ENCODE data around the gene ELL2. TPM values are rescaled to one million over a fixed set of nuclear protein-coding genes. Genes with fewer than 3 reads are reported as not detected.
"Not testable (repeated sequence)": the region's sequence is repeated elsewhere in the genome, so short reads cannot be mapped to it uniquely, and the experiment has no call there.

The ELL2 gene
- total and polyA plus RNA-seq, 9 of the 15 experiments (the other 6 are each of a cell fraction or from before 2014, with no cell fraction given): 4.3 to 18.3 (median 14.5) TPM

GRCh38 chr5:95852567-95852966 is 109.1 kb downstream of the ELL2 start:
- Histone ChIP-seq H3K79me2 (ENCODE audit: control insufficient read depth, insufficient read depth, low read length) (no peaks in the 10 kb centered on the region), H3K9ac (ENCODE audit: insufficient read depth in 1 of 2, low read depth in 2 of 2, low read length in 2 of 2) (no peak overlapping the region), H3K27ac (ENCODE audit: extremely low read depth, low read depth, low read length) (no peak overlapping the region), H3K4me1 (replicated peaks in 1 of 2; ENCODE audit: control insufficient read depth in 2 of 2, insufficient read depth in 2 of 2, low read length in 2 of 2) (peaks cover 3 to 6% of the 10 kb centered on the region in 2 experiments; a peak in 2 of 5 replicates), H3K4me3 (no peak overlapping the region), H3K9me3 (replicated peaks; ENCODE audit: control insufficient read depth, insufficient read depth, low read depth, low read length) (no peaks in the 10 kb centered on the region; the same call in 1 of the 2 replicates), H3K27me3 (ENCODE audit: control insufficient read depth in 2 of 2, insufficient read depth in 2 of 2, low read length in 2 of 2) (no peaks in the 10 kb centered on the region), H3K4me2 (ENCODE audit: insufficient read depth, low read length) (no peak overlapping the region), H3K9me1 (ENCODE audit: control insufficient read depth, insufficient read depth, low read length) (no peaks in the 10 kb centered on the region), H3K36me3 (ENCODE audit: control insufficient read depth, insufficient read depth, low read length) (no peaks in the 10 kb centered on the region), H2AFZ (ENCODE audit: low read depth, low read length) (no peak overlapping the region), H4K20me1 (replicated peaks; ENCODE audit: control insufficient read depth, insufficient read depth, low read length) (no peaks in the 10 kb centered on the region)
- ATAC-seq (no peak), FAIRE-seq (no peak), DNase-seq (ENCODE audit: extremely low read depth in 1 of 4, low spot score in 3 of 4) (no peak)
- WGBS (ENCODE audit: insufficient coverage, low coverage, missing lambda C conversion rate): 76% methylated on average over 5 of the region's 5 CpGs
- POLR2A ChIA-PET: interaction anchor here (0.7 to 1.0 kb wide), 2 partner anchors 9 to 55 kb away, joined by 3 to 4 read pairs; no protein-coding TSS in a partner anchor
- TF ChIP-seq PML (IDR thresholded peaks at IDR 0.05; ENCODE audit: low read length) (no peak), GTF2A2 (tag; IDR thresholded peaks at IDR 0.05) (no peak), MAZ (CRISPR knock-in tag; conservative IDR thresholded peaks at IDR 0.05 in 1 of 2, IDR thresholded peaks at IDR 0.05 in 1 of 2) (no peak), DEAF1 (CRISPR knock-in tag; IDR thresholded peaks at IDR 0.05) (no peak)
- intact Hi-C loops (cut with micrococcal nuclease) (no loop called here), in situ Hi-C loops (cut with MboI) (no loop called here)
- no TSS peak for BruUV-seq (replicated peaks)
- CTCF ChIA-PET (ENCODE audit: low intra/inter-chr PET ratio): no interaction called here

GRCh38 chr5:95851141-95851540 is 110.5 kb downstream of the ELL2 start:
- H2AFZ ChIP-seq (ENCODE audit: low read depth, low read length); H3K9ac ChIP-seq (ENCODE audit: insufficient read depth in 1 of 2, low read depth in 2 of 2, low read length in 2 of 2); H3K27ac ChIP-seq (ENCODE audit: extremely low read depth, low read depth, low read length); H3K36me3 ChIP-seq (ENCODE audit: control insufficient read depth, insufficient read depth, low read length); H3K4me2 ChIP-seq (ENCODE audit: insufficient read depth, low read length); H3K79me2 ChIP-seq (ENCODE audit: control insufficient read depth, insufficient read depth, low read length); ATAC-seq; BruUV-seq (replicated peaks); FAIRE-seq; H3K4me1 ChIP-seq (replicated peaks in 1 of 2; ENCODE audit: control insufficient read depth in 2 of 2, insufficient read depth in 2 of 2, low read length in 2 of 2); H3K9me3 ChIP-seq (replicated peaks; ENCODE audit: control insufficient read depth, insufficient read depth, low read depth, low read length); H4K20me1 ChIP-seq (replicated peaks; ENCODE audit: control insufficient read depth, insufficient read depth, low read length); in situ Hi-C loops (cut with MboI); CTCF ChIA-PET (ENCODE audit: low intra/inter-chr PET ratio); H3K4me3 ChIP-seq; H3K27me3 ChIP-seq (ENCODE audit: control insufficient read depth in 2 of 2, insufficient read depth in 2 of 2, low read length in 2 of 2); DNase-seq (ENCODE audit: extremely low read depth in 1 of 4, low spot score in 3 of 4); H3K9me1 ChIP-seq (ENCODE audit: control insufficient read depth, insufficient read depth, low read length); intact Hi-C loops (cut with micrococcal nuclease): not testable (repeated sequence)
- POLR2A ChIA-PET: interaction anchor here (0.7 kb wide), 1 partner anchor 23 kb away, joined by 4 read pairs; no protein-coding TSS in a partner anchor
- WGBS (ENCODE audit: insufficient coverage, low coverage, missing lambda C conversion rate): 83% methylated on average over 10 of the region's 34 CpGs

Measured in K562 (cell line).